MM.1S (cell line): ENCODE data around the gene MED15.

Source experiments
- DNase-seq: peaks from one replicate; pipeline ENCODE4 v3.0.0-alpha.2; 2015
- H2AFZ ChIP-seq: fragments of 300-600 bp; sonication (generic); 2 replicates; pipeline ENCODE4 v1.6.0; 2016; ENCODE audit warnings: antibody characterized with exemption, low read length
- H3F3A ChIP-seq: fragments of 300-600 bp; sonication (generic); 2 replicates; pipeline ENCODE4 v1.6.1; 2016; ENCODE audit warnings: mild to moderate bottlenecking, antibody characterized with exemption, low read length, moderate library complexity, mixed read lengths; ENCODE audit not compliant: insufficient read depth
- H3K27ac ChIP-seq: fragments of 300-600 bp; sonication (generic); 2 replicates; pipeline ENCODE4 v1.5.1; 2016; ENCODE audit warnings: mild to moderate bottlenecking, low read length
- H3K27me3 ChIP-seq: fragments of 300-600 bp; sonication (generic); replicated peaks from 2 replicates; pipeline ENCODE4 v1.6.0; 2016; ENCODE audit warnings: low read length; ENCODE audit not compliant: insufficient read depth
- H3K36me3 ChIP-seq: fragments of 300-600 bp; sonication (generic); replicated peaks from 2 replicates; pipeline ENCODE4 v1.6.1; 2016; ENCODE audit warnings: mild to moderate bottlenecking, low read length, mixed read lengths; ENCODE audit not compliant: insufficient read depth
- H3K4me1 ChIP-seq: fragments of 300-600 bp; sonication (generic); 2 replicates; pipeline ENCODE4 v1.6.1; 2016; ENCODE audit warnings: low read length, mixed read lengths
- H3K4me2 ChIP-seq: fragments of 300-600 bp; sonication (generic); 2 replicates; pipeline ENCODE4 v1.6.0; 2016; ENCODE audit warnings: low read depth, low read length
- H3K4me3 ChIP-seq: fragments of 300-600 bp; sonication (generic); 2 replicates; pipeline ENCODE4 v1.5.1; 2016; ENCODE audit warnings: low read length, mixed read lengths
- H3K79me2 ChIP-seq: fragments of 300-600 bp; sonication (generic); 2 replicates; pipeline ENCODE4 v1.6.1; 2016; ENCODE audit warnings: mixed run types, low read length, mixed read lengths
- H3K9ac ChIP-seq: fragments of 300-600 bp; sonication (generic); 2 replicates; pipeline ENCODE4 v1.6.1; 2016; ENCODE audit warnings: low read length, mixed read lengths
- H3K9me2 ChIP-seq: fragments of 300-600 bp; sonication (generic); replicated peaks from 2 replicates; pipeline ENCODE4 v1.6.1; 2016; ENCODE audit warnings: mild to moderate bottlenecking, low read length, mixed read lengths; ENCODE audit not compliant: insufficient read depth
- H3K9me3 ChIP-seq: fragments of 300-600 bp; sonication (generic); replicated peaks from 2 replicates; pipeline ENCODE4 v1.6.1; 2016; ENCODE audit warnings: mild to moderate bottlenecking, low read length, mixed read lengths; ENCODE audit not compliant: insufficient read depth
- H4K20me1 ChIP-seq: fragments of 300-600 bp; sonication (generic); 2 replicates; pipeline ENCODE4 v1.6.1; 2016; ENCODE audit warnings: mild to moderate bottlenecking, low read length, moderate library complexity, mixed read lengths; ENCODE audit not compliant: insufficient read depth
- EZH2 ChIP-seq: fragments of 300-600 bp; sonication (generic); optimal IDR thresholded peaks from 2 replicates; pipeline ENCODE3; 2017; ENCODE audit warnings: low read depth, mild to moderate bottlenecking, antibody characterized with exemption, low read length, mixed read lengths
- EZH2phosphoT487 ChIP-seq: fragments of 300-600 bp; sonication (generic); IDR thresholded peaks from 2 replicates; pipeline ENCODE4 v1.6.1; 2018; ENCODE audit warnings: antibody characterized with exemption, low read length
- TF ChIP-seq, protein P1 (sequence below): fragments of 300-600 bp; sonication (generic); IDR thresholded peaks from 2 replicates; pipeline ENCODE4 v1.5.1; 2016; ENCODE audit warnings: antibody characterized with exemption, low read length, mixed read lengths

Gene MED15

DNA sequence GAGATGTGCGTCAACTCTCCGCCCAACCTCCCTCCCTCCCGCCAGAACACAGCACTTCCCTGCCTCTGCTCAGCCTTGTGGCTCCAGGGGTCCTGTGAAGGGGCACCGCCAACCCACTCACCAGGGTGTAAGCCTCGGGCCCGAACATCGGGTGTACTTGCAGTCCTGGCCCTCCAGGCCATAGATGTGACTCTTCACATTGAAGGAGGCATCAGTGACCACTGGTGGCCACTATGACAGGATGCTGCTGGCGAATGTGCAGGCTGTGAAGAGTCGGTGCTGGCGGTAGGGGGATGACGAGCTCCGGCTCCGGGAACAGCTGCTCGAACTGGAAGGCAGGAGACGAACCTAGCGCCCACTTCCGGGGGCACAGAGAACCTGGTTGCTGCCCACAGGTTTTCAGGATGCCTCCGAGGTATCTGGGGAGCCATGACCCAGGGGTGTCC is 97.4 kb downstream of the MED15 start:
- H3K9me3 ChIP-seq = no peaks in the 10 kb centered on the region
- peaks cover 4% of the 10 kb centered on the region; the same call in 1 of the 2 replicates for H3F3A ChIP-seq
- H3K27me3 ChIP-seq = no peaks in the 10 kb centered on the region; the same call in 1 of the 2 replicates
- no peak overlapping the region for H3K4me2 ChIP-seq
- H3K9me2 ChIP-seq = no peaks in the 10 kb centered on the region
- no peak overlapping the region for H3K9ac ChIP-seq
- no peak for DNase-seq
- H3K36me3 ChIP-seq = no peaks in the 10 kb centered on the region
- no peaks in the 10 kb centered on the region for H3K79me2 ChIP-seq
- no peak overlapping the region for H3K4me3 ChIP-seq
- peaks cover 11% of the 10 kb centered on the region for H3K4me1 ChIP-seq
- no peaks in the 10 kb centered on the region for H4K20me1 ChIP-seq
- no peak for TF ChIP-seq EZH2
- TF ChIP-seq EZH2phosphoT487 = no peak
- TF ChIP-seq, protein P1, sequence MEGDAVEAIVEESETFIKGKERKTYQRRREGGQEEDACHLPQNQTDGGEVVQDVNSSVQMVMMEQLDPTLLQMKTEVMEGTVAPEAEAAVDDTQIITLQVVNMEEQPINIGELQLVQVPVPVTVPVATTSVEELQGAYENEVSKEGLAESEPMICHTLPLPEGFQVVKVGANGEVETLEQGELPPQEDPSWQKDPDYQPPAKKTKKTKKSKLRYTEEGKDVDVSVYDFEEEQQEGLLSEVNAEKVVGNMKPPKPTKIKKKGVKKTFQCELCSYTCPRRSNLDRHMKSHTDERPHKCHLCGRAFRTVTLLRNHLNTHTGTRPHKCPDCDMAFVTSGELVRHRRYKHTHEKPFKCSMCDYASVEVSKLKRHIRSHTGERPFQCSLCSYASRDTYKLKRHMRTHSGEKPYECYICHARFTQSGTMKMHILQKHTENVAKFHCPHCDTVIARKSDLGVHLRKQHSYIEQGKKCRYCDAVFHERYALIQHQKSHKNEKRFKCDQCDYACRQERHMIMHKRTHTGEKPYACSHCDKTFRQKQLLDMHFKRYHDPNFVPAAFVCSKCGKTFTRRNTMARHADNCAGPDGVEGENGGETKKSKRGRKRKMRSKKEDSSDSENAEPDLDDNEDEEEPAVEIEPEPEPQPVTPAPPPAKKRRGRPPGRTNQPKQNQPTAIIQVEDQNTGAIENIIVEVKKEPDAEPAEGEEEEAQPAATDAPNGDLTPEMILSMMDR = no peak
- H2AFZ ChIP-seq = no peak overlapping the region
- H3K27ac ChIP-seq = no peak overlapping the region

GRCh38 chr22:20605328-20605727 is 97.9 kb downstream of the MED15 start:
- Histone ChIP-seq H3K4me2 (peak overlapping the region; percentile 73; the same call in 1 of the 2 replicates), H4K20me1 (no peaks in the 10 kb centered on the region), H3K4me3 (no peak overlapping the region), H3K36me3 (no peaks in the 10 kb centered on the region), H3K9me3 (no peaks in the 10 kb centered on the region), H3K9me2 (no peaks in the 10 kb centered on the region), H3K79me2 (no peaks in the 10 kb centered on the region), H2AFZ (no peak overlapping the region), H3K27me3 (no peaks in the 10 kb centered on the region; the same call in 1 of the 2 replicates), H3K9ac (no peak overlapping the region), H3K27ac (no peak overlapping the region), H3F3A (peaks cover 4% of the 10 kb centered on the region; the same call in 1 of the 2 replicates), H3K4me1 (peaks cover 11% of the 10 kb centered on the region)
- no peak for TF ChIP-seq EZH2phosphoT487
- TF ChIP-seq, protein P1 = no peak
- no peak for TF ChIP-seq EZH2
- no peak for DNase-seq

DNA sequence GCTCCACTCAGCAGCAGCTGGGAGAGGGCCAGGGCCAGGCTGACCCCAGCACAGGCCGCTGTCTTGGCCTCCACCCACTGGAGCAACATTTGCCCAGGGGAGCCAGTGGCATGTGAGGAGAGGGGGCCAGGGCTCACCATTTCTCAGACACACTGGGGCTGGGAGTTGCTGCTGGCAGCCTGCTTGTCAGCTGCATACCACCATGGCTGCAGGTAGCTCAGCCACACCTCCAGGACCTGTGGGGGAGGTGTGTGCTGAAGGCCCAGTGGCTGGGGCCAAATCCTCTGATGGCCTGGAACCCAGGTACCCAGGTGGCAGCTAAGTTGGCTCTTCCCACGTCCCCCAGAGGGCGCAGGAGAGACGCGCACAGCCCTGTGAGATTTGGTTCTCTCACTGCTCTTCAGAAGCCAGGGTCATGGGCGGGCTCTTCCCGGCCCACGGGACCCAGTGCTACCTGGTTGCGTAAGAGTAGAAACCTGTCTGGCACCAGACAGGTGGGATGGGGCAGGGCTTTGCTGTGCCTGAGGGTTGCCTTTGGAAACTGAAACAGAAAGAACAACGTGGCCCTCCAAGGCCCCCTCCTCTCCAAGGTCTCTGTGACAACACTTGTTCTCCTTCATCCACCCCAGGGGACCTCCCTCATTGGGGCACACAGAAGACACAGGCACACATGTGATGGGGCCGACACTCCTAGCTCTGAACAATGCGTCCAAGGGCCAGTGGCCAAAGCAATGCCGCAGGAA is 98.8 kb downstream of the MED15 start:
- Histone ChIP-seq H3K4me2 (peak overlapping the region; percentile 73), H3K9me2 (no peaks in the 10 kb centered on the region), H3K27me3 (no peaks in the 10 kb centered on the region; the same call in 1 of the 2 replicates), H3K36me3 (no peaks in the 10 kb centered on the region), H3K4me3 (no peak overlapping the region), H3K79me2 (no peaks in the 10 kb centered on the region), H3K9ac (no peak overlapping the region; the same call in 1 of the 2 replicates), H3K9me3 (no peaks in the 10 kb centered on the region), H3K4me1 (peaks cover 11% of the 10 kb centered on the region), H2AFZ (peak overlapping the region; percentile 27; the same call in 1 of the 2 replicates), H3F3A (peaks cover 4% of the 10 kb centered on the region; the same call in 1 of the 2 replicates), H4K20me1 (no peaks in the 10 kb centered on the region), H3K27ac (no peak overlapping the region)
- TF ChIP-seq EZH2phosphoT487 (no peak), EZH2 (no peak)
- TF ChIP-seq, protein P1 = peak; percentile 92
- DNase-seq = peak; percentile 81
